Mesenchymal stem cell (in vitro differentiated cells and primary cell): ENCODE measurements around the gene SCN4A.

Source experiments
- DNase-seq: peaks from one replicate; pipeline ENCODE4 v3.0.0-alpha.2; 2013
- H2AFZ ChIP-seq: one replicate; pipeline ENCODE4 v1.6.1; 2013; ENCODE audit warnings: low read depth, mild to moderate bottlenecking, control low read depth, inconsistent platforms, low read length, moderate library complexity
- H2AK5ac ChIP-seq: 2 replicates; pipeline ENCODE4 v1.6.1; 2013; ENCODE audit warnings: low read length, moderate library complexity, mild to moderate bottlenecking, inconsistent platforms; ENCODE audit not compliant: severe bottlenecking
- H2BK120ac ChIP-seq: one replicate; pipeline ENCODE4 v1.6.1; 2013; ENCODE audit warnings: low read depth, mild to moderate bottlenecking, inconsistent platforms, low read length, moderate library complexity
- H2BK12ac ChIP-seq, 2 experiments: one replicate each; pipeline ENCODE4 v1.6.1; 2013; ENCODE audit warnings: inconsistent platforms in 2 of 2, low read length in 2 of 2, mild to moderate bottlenecking in 2 of 2, moderate library complexity in 2 of 2, control low read depth in 1 of 2
- H2BK15ac ChIP-seq: one replicate; pipeline ENCODE4 v1.6.1; 2013; ENCODE audit warnings: mild to moderate bottlenecking, low read depth, inconsistent platforms; ENCODE audit not compliant: poor library complexity, severe bottlenecking
- H2BK5ac ChIP-seq: 2 replicates; pipeline ENCODE4 v1.6.1; 2013; ENCODE audit warnings: low read depth, mild to moderate bottlenecking, low read length, control low read depth, inconsistent platforms; ENCODE audit not compliant: poor library complexity, severe bottlenecking
- H3K14ac ChIP-seq, 2 experiments: one replicate each; pipeline ENCODE4 v1.6.1; 2013; ENCODE audit warnings: inconsistent platforms in 2 of 2, low read length in 2 of 2, control low read depth in 1 of 2, mild to moderate bottlenecking in 1 of 2, moderate library complexity in 1 of 2
- H3K18ac ChIP-seq, 2 experiments: one replicate each; pipeline ENCODE4 v1.6.1; 2013; ENCODE audit warnings: inconsistent platforms in 2 of 2, low read length in 2 of 2, control low read depth in 1 of 2, low read depth in 1 of 2, mild to moderate bottlenecking in 1 of 2
- H3K23ac ChIP-seq, 2 experiments: one replicate each; pipeline ENCODE4 v1.6.1; 2013; ENCODE audit warnings: inconsistent platforms in 2 of 2, low read length in 2 of 2, mild to moderate bottlenecking in 2 of 2, moderate library complexity in 2 of 2, control low read depth in 1 of 2
- H3K27ac ChIP-seq: 2 replicates; pipeline ENCODE4 v1.5.1; 2013; ENCODE audit warnings: mild to moderate bottlenecking, moderate library complexity, low read length, control low read depth, inconsistent platforms; ENCODE audit not compliant: poor library complexity, severe bottlenecking
- H3K27me3 ChIP-seq, 2 experiments: 2 replicates each; pipeline versions ENCODE4 v1.6.1 to v1.7.0; 2013; ENCODE audit warnings: low read length in 2 of 2, mild to moderate bottlenecking in 2 of 2, moderate library complexity in 2 of 2, control low read depth in 1 of 2, inconsistent platforms in 1 of 2; ENCODE audit not compliant: control insufficient read depth in 1 of 2, insufficient read depth in 1 of 2
- H3K36me3 ChIP-seq, 2 experiments: 2 replicates each; pipeline versions ENCODE4 v1.6.1 to v1.7.0; 2013; ENCODE audit warnings: low read length in 2 of 2, control low read depth in 1 of 2, inconsistent platforms in 1 of 2, low read depth in 1 of 2, mild to moderate bottlenecking in 1 of 2; ENCODE audit not compliant: insufficient read depth in 2 of 2, control insufficient read depth in 1 of 2
- H3K4ac ChIP-seq, 2 experiments: one replicate each; pipeline ENCODE4 v1.6.1; 2013; ENCODE audit warnings: inconsistent platforms in 2 of 2, low read length in 2 of 2, mild to moderate bottlenecking in 2 of 2, moderate library complexity in 2 of 2, control low read depth in 1 of 2, low read depth in 1 of 2
- H3K4me1 ChIP-seq: 2 replicates; pipeline ENCODE4 v1.6.1; 2013; ENCODE audit warnings: low read depth, low read length, control low read depth; ENCODE audit not compliant: control insufficient read depth, insufficient read depth
- H3K4me2 ChIP-seq: 2 replicates; pipeline ENCODE4 v1.6.1; 2013; ENCODE audit warnings: low read length, mild to moderate bottlenecking, inconsistent platforms; ENCODE audit not compliant: poor library complexity, severe bottlenecking
- H3K4me3 ChIP-seq, 2 experiments: 2 replicates each; pipeline versions ENCODE4 v1.5.1 to v1.7.0; 2013; ENCODE audit warnings: low read length in 2 of 2, mild to moderate bottlenecking in 2 of 2, control low read depth in 1 of 2, low read depth in 1 of 2; ENCODE audit not compliant: insufficient read depth in 1 of 2
- H3K79me1 ChIP-seq: replicated peaks from 2 replicates; pipeline ENCODE4 v1.6.1; 2013; ENCODE audit warnings: mild to moderate bottlenecking, control low read depth, low read length, inconsistent platforms; ENCODE audit not compliant: poor library complexity, severe bottlenecking
- H3K9ac ChIP-seq: 2 replicates; pipeline ENCODE4 v1.7.0; 2013; ENCODE audit warnings: mild to moderate bottlenecking, low read length, moderate library complexity
- H3K9me3 ChIP-seq: 2 replicates; pipeline ENCODE4 v1.7.0; 2013; ENCODE audit warnings: mild to moderate bottlenecking, low read length; ENCODE audit not compliant: control insufficient read depth
- H4K8ac ChIP-seq: one replicate; pipeline ENCODE4 v1.6.1; 2013; ENCODE audit warnings: inconsistent platforms, mild to moderate bottlenecking, low read length, moderate library complexity
- H4K91ac ChIP-seq: one replicate; pipeline ENCODE4 v1.6.1; 2013; ENCODE audit warnings: mild to moderate bottlenecking, low read length, inconsistent platforms
- WGBS: methylation state at CpG from one replicate; pipeline ENCODE4 v1.1.7; 2013; ENCODE audit warnings: mixed read lengths; 5-methylcytosine and 5-hydroxymethylcytosine counted together

The SCN4A gene

DNA sequence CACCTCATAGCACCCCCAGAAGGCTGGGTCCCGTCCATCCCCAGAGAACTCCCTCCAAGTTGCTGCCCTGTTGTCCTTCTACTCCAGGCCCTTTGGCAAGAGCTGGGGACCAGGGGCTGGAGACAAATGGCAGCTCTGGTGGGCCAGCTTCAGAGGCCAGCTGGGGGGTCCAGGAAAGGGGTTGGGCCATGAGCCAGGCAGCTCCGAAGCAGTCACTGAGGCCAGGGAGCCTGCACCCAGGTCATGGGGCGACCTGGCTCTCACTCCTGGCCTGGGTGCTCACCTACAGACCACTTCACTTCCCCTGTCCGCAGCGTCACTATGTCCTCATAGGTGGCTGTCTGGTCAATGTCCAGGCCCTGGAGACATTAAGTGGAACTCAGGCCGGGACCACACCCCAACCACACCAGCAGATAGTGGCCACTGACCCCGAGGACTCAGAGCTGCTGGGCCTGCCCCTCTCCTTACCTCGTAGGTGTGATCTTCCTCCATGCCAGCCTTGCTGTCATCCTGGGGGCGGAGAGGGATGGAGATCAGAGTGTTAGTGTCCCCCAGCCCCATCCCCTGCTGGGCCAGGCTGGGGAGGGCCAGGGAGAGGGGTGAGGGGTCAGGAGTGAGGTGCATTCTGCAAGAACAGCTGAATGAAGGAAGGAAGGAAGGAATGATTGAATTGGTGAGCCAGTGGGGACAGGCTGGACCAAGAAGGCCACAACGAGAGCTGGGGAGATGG, 43.6 kb downstream of the SCN4A start:
- WGBS, result 85% methylated on average over 10 of the region's 10 CpGs
- Histone ChIP-seq H2BK5ac (no peak overlapping the region), H3K27me3 (peaks cover 3 to 37% of the 10 kb centered on the region in 2 experiments), H2BK15ac (no peak overlapping the region), H2BK12ac (no peak overlapping the region), H3K79me1 (no peaks in the 10 kb centered on the region), H3K36me3 (no peaks in the 10 kb centered on the region), H3K23ac (no peak overlapping the region), H4K8ac (no peak overlapping the region), H4K91ac (no peak overlapping the region), H3K14ac (no peak overlapping the region), H3K9ac (no peak overlapping the region), H2BK120ac (no peak overlapping the region), H3K4ac (no peak overlapping the region), H2AFZ (no peak overlapping the region), H2AK5ac (no peak overlapping the region), H3K4me2 (no peak overlapping the region), H3K18ac (no peak overlapping the region), H3K9me3 (no peaks in the 10 kb centered on the region), H3K4me3 (no peak overlapping the region), H3K4me1 (no peaks in the 10 kb centered on the region), H3K27ac (no peak overlapping the region)
- DNase-seq, result no peak

DNA sequence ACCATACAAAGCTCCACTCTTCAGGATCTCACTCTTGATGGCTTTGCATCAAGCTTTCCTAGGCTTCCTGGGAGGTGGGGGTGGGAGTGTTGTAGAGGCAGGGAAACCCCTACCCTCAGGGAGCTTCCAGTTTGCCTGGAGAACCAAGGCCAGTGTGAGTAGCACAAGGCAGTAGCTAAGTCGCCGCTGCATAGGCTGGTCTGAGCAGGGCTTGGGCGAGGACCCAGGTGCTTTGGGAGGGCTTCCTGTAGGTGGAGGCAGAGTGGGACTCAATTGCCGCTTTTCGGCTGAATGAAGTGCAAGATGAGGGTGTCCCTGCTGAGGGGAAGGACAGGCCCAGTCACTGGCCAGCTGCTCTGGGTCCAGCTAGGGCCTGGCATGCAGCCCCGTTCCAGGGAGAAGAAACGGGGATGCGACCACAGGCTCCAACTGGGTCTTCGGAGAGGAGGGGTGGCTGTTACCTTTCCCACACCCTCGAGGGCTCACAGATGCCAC, 44.5 kb downstream of the SCN4A start:
- 95% methylated on average over 10 of the region's 10 CpGs for WGBS
- Histone ChIP-seq H4K8ac (no peak overlapping the region), H3K23ac (no peak overlapping the region), H3K27ac (no peak overlapping the region), H2AFZ (no peak overlapping the region), H3K4me2 (no peak overlapping the region), H2BK5ac (no peak overlapping the region), H2BK120ac (no peak overlapping the region), H3K9me3 (no peaks in the 10 kb centered on the region), H2BK15ac (no peak overlapping the region), H3K9ac (no peak overlapping the region), H3K27me3 (peaks cover 3 to 29% of the 10 kb centered on the region in 2 experiments), H3K4ac (no peak overlapping the region), H3K79me1 (no peaks in the 10 kb centered on the region), H2BK12ac (no peak overlapping the region), H3K14ac (no peak overlapping the region), H3K4me3 (no peak overlapping the region), H4K91ac (no peak overlapping the region), H2AK5ac (no peak overlapping the region), H3K4me1 (no peaks in the 10 kb centered on the region), H3K36me3 (no peaks in the 10 kb centered on the region), H3K18ac (no peak overlapping the region)
- no peak for DNase-seq

DNA sequence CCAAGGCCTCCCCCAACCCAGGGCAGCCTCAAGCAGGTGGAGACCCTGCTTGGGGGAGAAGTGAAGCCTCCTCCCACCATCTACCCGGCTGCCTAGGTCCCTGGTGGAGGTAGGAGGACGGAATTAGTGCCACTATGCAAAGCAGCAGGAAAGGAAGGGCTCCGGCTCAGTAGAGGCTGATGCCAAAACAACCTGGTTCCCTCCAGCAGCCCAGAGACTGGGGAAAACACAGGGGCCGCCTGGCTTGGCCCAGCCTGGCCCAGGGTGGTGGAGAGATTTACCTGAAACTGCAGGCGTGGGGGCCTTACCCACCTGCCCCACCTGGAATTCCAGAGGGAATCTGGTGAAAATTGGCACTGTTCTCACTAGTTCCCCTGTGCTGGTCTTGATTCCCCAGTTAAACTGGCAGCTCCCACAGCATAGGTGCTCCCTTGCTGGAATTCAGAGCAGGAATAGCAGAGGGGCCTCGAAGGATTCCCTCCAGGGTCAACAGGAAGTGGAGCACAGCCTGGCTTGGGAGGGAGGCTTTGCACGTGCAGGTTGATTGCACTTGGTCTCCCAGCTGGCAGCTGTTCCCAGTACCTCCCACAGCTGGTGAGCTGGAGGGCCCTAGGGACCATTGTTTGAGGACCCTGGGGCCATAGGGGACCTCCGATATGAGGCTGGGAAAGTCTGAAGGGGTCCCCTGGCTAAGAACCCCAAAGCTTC, 45.1 kb downstream of the SCN4A start:
- Histone ChIP-seq H3K14ac (no peak overlapping the region), H3K79me1 (no peaks in the 10 kb centered on the region), H3K18ac (no peak overlapping the region), H2AFZ (no peak overlapping the region), H2BK12ac (no peak overlapping the region), H4K91ac (no peak overlapping the region), H3K36me3 (no peaks in the 10 kb centered on the region), H2BK15ac (no peak overlapping the region), H2AK5ac (no peak overlapping the region), H2BK5ac (no peak overlapping the region), H3K9me3 (no peaks in the 10 kb centered on the region), H3K4ac (no peak overlapping the region), H3K4me3 (no peak overlapping the region), H3K23ac (no peak overlapping the region), H4K8ac (no peak overlapping the region), H3K9ac (no peak overlapping the region), H2BK120ac (no peak overlapping the region), H3K4me2 (no peak overlapping the region), H3K4me1 (no peaks in the 10 kb centered on the region), H3K27ac (no peak overlapping the region), H3K27me3 (peaks cover 3 to 23% of the 10 kb centered on the region in 2 experiments)
- DNase-seq, result no peak
- WGBS, result 60% methylated on average over 7 of the region's 8 CpGs

DNA sequence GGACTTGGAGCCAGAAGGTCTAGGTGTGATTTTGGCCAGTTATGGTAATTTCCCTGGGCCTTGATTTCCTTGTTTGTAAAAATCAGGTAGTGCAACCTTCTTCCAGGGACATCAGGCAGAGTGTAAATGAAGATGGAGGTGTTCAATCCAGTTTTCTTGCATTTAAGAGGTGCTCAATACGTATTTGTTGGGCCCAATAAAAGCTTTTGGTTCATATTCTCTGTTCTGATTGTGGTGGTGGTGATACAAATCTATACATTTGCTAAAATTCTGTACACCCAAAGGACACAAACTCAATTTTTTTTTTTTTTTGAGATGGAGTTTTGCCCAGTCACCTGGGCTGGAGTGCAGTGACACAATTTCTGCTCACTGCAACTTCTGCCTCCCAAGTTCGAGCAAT, 46.6 kb downstream of the SCN4A start:
- H4K8ac ChIP-seq, result no peak overlapping the region
- WGBS, result 100% methylated on average over 1 of the region's 2 CpGs
- no peaks in the 10 kb centered on the region for H3K79me1 ChIP-seq
- no peak for DNase-seq
- no peak overlapping the region for H3K23ac ChIP-seq
- peaks cover 3 to 14% of the 10 kb centered on the region in 2 experiments for H3K27me3 ChIP-seq
- H3K27ac ChIP-seq, result no peak overlapping the region
- H2BK12ac ChIP-seq, result no peak overlapping the region
- H2AK5ac ChIP-seq, result no peak overlapping the region
- H2AFZ ChIP-seq, result no peak overlapping the region
- no peaks in the 10 kb centered on the region for H3K36me3 ChIP-seq
- no peaks in the 10 kb centered on the region for H3K4me1 ChIP-seq
- H4K91ac ChIP-seq, result no peak overlapping the region
- no peak overlapping the region for H3K4ac ChIP-seq
- H3K4me2 ChIP-seq, result no peak overlapping the region
- no peak overlapping the region for H3K9ac ChIP-seq
- H3K18ac ChIP-seq, result no peak overlapping the region
- no peak overlapping the region for H2BK120ac ChIP-seq
- no peaks in the 10 kb centered on the region for H3K9me3 ChIP-seq
- H3K4me3 ChIP-seq, result no peak overlapping the region
- no peak overlapping the region for H2BK15ac ChIP-seq
- H3K14ac ChIP-seq, result no peak overlapping the region
- H2BK5ac ChIP-seq, result no peak overlapping the region
